OCI-LY1 (cell line): Measurements from ENCODE around the gene FLT3.

ENCODE experiments used
- EZH2 ChIP-seq: fragments of 200-600 bp; sonication (generic), shearing (Covaris generic); IDR thresholded peaks from 2 replicates; pipeline ENCODE4 v1.8.0; 2017; ENCODE audit warnings: borderline replicate concordance, mixed run types, mild to moderate bottlenecking, antibody characterized with exemption, low read length, moderate library complexity, mixed read lengths
- TF ChIP-seq, protein P1 (sequence below): fragments of 200-600 bp; sonication (generic), shearing (Covaris generic); IDR thresholded peaks from 2 replicates; pipeline ENCODE4 v1.5.1; 2017; ENCODE audit warnings: mild to moderate bottlenecking, antibody characterized with exemption, low read length, moderate library complexity, mixed read lengths

- TF ChIP-seq, protein P1, sequence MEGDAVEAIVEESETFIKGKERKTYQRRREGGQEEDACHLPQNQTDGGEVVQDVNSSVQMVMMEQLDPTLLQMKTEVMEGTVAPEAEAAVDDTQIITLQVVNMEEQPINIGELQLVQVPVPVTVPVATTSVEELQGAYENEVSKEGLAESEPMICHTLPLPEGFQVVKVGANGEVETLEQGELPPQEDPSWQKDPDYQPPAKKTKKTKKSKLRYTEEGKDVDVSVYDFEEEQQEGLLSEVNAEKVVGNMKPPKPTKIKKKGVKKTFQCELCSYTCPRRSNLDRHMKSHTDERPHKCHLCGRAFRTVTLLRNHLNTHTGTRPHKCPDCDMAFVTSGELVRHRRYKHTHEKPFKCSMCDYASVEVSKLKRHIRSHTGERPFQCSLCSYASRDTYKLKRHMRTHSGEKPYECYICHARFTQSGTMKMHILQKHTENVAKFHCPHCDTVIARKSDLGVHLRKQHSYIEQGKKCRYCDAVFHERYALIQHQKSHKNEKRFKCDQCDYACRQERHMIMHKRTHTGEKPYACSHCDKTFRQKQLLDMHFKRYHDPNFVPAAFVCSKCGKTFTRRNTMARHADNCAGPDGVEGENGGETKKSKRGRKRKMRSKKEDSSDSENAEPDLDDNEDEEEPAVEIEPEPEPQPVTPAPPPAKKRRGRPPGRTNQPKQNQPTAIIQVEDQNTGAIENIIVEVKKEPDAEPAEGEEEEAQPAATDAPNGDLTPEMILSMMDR: no peak
- no peak for TF ChIP-seq EZH2
Measured at GRCh38 chr13:27955014-27955591, 145.3 kb downstream of the FLT3 start.
